D721Med (cell line): ENCODE results near the gene SLC43A2.
A peak's percentile ranks its signal among the peaks of the same experiment; 100 is the strongest.

Experiments used
- DNase-seq: peaks from one replicate; pipeline ENCODE4 v3.0.0; 2011; ENCODE audit warnings: low spot score; ENCODE audit not compliant: insufficient read length
- FAIRE-seq: peaks from 2 replicates; lab custom pipeline; 2011; peaks lifted over from hg19 to GRCh38; lab: Jason Lieb, UNC
- CTCF ChIP-seq: IDR thresholded peaks from 2 replicates; pipeline ENCODE4 v1.5.1; 2012; ENCODE audit warnings: mild to moderate bottlenecking, control low read depth; ENCODE audit not compliant: insufficient read depth; ENCODE audit errors: missing control alignments

SLC43A2 gene

GRCh38 chr17:1554751-1555540 is 73.7 kb downstream of the SLC43A2 start:
- TF ChIP-seq CTCF, result no peak
- DNase-seq, result peak; percentile 79
- FAIRE-seq, result peak; percentile 97

- no peak for TF ChIP-seq CTCF
- no peak for DNase-seq
- FAIRE-seq, result peak; percentile 94
Observed at GRCh38 chr17:1553354-1554266, 75.0 kb downstream of the SLC43A2 start.

GRCh38 chr17:1552932-1553331 is 75.7 kb downstream of the SLC43A2 start:
- TF ChIP-seq CTCF, result no peak
- FAIRE-seq (no peak), DNase-seq (no peak)

DNA sequence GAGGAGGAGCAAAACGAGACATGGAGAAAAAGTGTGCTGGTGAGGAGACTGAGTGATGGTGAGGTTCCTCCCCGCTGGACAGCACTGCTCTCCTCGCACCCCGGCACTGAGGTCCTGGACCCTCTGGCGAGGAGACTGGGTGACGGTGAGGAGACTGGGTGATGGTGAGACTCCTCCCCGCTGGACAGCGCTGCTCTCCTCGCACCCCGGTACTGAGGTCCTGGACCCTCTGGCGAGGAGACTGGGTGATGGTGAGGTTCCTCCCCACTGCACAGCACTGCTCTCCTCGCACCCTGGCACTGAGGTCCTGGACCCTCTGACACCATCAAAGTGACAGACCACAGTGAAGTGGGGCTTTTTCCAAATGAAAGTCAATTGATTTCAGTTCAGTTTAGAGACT is 76.9 kb downstream of the SLC43A2 start:
- FAIRE-seq, result no peak
- no peak for TF ChIP-seq CTCF

DNA sequence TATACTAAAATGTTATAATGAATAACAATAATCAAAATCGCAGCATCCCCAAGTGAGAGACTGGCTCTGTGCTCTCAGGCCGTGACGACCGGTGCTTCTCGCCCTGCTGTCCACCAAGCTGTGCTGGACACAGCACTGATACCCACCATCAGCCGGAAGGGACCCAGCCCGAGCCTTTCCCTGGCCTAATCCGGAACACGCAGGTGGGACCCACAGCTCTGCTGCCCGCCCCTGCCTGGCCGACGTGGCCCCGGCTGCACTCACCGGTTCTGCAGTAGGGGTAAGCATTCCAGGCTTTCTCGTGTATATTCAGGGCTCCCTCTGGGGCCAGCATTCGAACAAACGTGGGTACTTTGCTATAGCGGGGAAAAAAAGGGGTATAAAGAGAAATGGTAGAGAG is 80.6 kb downstream of the SLC43A2 start:
- FAIRE-seq, result no peak
- no peak for DNase-seq
- TF ChIP-seq CTCF, result no peak

More for the DNA sequence above, 76.9 kb downstream of the SLC43A2 start:
- DNase-seq, result no peak

DNA sequence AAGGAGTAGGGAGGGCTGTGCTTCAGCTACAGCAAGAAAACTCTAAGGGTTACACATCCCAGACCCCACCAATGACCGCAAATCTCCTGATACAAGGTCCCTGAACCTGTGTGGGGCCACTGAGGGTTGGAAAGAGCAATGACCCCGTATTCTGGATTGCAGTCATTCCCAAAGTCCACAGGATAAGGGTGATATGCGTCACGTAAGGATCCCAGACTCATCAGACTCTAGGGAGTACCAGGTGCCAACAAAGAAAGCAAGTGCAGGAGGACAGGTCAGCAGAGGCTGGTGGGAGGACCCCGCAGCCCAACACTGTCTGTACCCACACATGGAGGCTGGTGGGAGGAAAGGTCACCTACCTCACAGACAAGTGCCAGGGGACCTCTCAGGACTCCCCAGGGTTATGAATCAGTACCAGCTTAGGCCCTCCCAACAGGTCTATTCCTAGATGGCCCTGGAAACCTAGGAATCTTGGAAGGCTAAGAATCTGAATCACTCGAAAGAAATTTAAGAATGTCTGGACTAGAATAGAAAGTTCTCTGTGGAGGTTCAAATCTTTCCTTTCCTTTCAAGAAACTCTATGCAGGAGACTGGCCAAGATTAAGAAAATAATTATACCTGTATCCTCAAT is 82.2 kb downstream of the SLC43A2 start:
- DNase-seq, result no peak
- no peak for TF ChIP-seq CTCF
- no peak for FAIRE-seq
